Breast epithelium (tissue), 3 donors: ENCODE data around the gene TPST2.

ENCODE experiments used
- CTCF ChIP-seq, 3 donors: fragments of 450-650 bp; IDR thresholded peaks; one replicate each; pipeline ENCODE4 v1.5.1; 2016 to 2017; ENCODE audit warnings: antibody characterized with exemption in 3 of 3, mild to moderate bottlenecking in 3 of 3, moderate library complexity in 3 of 3
- POLR2A ChIP-seq: fragments of 450-650 bp; IDR thresholded peaks from one replicate; pipeline ENCODE4 v1.6.1; 2016; ENCODE audit warnings: antibody characterized with exemption, mild to moderate bottlenecking, moderate library complexity

DNA sequence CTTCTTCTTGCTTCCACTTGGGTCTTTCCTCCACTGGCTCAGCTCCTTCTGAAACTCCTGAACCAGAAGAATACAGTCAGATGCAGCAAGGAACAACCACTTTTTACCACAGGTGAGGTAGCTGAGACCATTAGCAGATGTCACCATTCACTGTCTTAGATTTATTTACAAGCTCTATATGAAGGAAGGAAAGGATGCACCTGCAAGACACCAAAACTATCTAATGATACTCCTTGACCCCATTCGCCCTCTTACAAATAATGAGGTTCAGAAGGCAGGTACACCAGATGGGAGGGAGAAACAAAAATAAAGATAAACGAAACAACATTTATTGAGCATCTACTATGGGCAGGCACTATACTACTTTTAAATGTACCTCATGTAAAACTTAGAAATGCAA lies 87.9 kb downstream of the TPST2 start:
- TF ChIP-seq CTCF (IDR thresholded peaks at IDR 0.05) (no peak), POLR2A (no peak)
